Measurements from ENCODE around the gene CASK.
"Not testable (repeated sequence)": the region's sequence is repeated elsewhere in the genome, so short reads cannot be mapped to it uniquely, and the experiment has no call there.

The CASK gene

DNA sequence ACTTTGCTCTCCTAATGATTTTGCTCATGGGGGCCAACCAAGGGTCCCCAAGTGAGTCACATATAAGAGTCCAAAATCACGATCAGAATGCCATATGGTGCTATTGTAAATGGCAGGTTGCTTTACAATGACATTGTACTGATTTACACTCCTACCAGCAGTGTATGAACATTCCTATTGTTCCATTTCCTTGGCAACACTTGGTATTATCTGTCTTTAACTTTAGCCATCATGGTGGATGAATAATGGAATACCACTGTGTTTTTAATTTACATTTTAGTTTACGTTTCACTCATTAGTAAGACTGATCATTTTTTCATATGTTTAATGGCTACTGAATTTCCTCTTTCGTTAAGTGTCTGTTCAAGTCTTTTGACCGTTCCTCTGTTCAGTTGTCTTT lies 379.7 kb downstream of the CASK start:
- FAIRE-seq: no peak

DNA sequence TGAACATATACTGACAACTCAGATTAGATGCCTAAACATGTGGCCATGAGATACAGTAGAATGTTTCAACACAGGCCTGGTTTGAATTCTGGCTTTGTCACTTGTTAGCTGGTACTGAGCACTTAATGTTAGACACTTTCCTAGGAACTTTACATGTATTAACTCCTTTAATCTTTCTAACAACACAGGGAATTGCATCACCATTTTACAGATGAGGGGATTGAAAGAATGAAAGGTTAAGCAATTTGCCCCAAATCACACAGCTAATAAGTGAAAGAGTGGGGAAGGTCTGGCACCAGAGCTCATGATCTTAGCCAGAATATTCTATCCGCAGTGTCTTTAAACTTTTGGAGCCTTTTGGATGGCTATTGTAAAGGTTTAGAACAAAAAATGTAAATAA lies 380.3 kb downstream of the CASK start:
- FAIRE-seq: no peak

DNA sequence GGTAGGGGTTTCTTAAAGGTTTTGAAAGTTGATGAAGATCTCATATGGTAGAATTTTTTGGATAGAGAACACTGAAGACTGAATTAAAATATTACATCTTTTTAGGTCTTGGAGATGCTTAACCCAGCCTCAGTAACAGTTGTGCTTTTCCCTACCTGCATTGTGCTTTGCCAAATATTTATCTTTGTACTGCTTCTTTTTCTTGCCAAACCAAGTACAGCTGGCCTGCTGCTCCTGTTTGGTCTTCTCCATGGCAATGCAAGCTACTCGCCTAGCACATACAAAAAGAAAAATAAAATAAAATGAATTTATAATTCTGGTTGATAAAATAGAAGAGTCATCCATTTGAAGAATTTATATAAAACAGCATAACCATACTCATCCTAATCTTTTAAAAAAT lies 380.8 kb downstream of the CASK start:
- no peak for FAIRE-seq

DNA sequence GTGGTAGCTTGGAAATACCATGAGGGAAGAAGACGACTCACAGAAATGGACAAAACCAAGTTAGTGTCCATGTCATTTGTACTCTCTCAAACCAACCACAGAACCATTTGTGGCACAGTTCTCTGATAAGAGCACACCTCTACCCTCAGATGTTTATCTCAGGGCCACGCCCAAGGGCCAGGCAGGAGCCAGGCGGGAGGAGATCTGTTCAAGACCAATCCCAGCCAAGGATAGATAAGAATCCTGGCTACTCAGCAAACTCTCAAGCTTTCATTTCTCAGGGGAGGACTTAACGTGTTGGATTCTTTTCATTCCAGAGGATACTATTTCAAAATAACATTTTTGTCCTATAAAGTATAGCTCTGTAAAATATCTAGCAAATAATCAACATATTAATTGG lies 381.2 kb downstream of the CASK start:
- FAIRE-seq: no peak

DNA sequence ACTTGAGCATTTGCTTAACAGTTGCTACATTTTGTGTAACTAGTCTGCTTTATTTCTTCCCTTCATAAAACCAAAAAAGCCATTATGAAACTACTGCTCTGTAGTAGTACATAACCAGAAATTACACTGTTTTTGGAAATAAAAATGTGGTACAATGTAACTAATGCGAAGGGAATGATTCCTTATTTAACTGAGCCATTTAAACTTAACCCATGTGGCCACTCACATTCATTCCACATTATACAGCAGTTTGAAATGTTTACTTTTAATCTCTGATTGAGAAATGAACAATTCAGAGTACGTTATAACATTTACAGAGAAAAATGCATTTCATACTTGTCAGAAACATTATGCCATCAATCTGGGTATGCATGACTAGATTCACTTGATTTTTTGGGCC lies 382.0 kb downstream of the CASK start:
- no peak for FAIRE-seq

DNA sequence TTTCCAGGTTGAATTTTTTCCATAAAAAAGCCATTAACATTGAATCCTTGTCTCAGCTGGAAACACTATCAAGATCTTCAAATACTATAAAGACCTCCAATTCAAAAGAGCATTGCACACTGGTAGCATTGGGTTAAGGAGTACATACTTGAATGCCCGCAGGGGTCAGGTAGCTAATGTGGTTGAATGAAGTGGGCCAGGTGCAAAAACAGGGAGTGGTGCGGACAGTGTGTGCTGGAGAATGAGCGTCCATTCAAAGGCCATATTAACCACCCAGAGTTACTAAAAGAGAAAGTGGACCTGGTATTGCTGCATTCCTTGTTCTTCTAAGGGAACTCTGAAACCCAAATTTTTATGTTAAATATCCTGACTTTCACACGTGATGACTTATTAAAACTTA lies 384.6 kb downstream of the CASK start:
- FAIRE-seq: no peak

DNA sequence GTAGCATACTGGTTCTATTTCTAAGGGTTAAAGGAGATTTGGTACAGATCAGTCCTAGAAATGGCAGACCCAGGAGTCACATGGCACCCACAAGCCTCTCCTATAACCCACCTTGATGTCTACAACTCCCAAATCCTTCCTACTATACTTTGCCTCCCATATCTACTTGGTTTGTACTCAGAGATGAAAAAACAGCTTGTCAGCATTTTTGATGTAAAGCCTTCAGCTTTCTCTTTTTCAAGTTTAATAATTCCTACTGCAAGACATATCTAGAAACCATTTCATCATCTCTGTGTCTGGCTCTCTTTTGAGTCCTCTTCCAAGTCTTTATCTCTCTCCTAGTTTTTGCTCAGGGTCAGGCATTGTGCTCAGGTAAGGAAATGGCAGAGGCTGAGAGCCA lies 393.3 kb downstream of the CASK start:
- no peak for FAIRE-seq

DNA sequence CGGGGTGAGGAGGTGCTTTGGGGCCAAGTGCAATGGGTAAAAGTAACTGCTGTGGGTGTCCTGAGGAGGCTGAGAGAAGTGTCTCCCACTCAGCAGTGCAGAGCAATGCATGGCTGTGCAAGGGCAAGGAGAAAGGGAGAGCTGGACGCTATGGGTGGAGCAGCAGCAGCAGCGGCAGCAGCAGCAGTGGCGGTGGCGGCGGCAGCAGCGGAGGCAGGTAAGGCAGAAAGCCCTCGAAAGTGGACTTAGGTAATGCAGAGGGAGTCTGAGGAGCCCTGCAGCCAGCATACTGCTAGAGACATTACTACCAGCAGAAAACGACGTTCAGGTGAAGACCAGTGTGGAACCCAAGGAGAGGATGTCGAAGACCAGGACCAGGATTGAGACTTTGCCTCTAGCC lies 394.1 kb downstream of the CASK start:
- no peak for FAIRE-seq

DNA sequence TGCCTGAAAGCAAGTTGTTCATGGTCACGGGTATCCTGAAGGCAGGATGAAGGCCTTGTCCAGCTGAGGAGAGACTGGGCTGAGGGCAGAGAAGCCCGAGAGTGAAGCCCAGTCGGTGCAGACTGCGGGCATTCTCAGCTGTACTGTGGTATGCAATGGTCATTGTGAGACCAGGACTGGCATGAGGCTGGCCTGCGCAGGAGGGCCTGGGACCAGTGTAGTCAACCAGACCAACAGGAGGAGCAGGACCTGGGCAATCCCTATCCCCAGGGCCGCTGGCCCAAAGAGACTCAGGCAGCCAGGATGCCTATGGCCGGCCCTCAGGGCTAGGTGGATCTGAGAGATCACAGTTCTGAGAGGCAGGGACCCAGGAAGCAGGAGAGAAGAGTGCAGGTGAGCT lies 394.6 kb downstream of the CASK start:
- no peak for FAIRE-seq

DNA sequence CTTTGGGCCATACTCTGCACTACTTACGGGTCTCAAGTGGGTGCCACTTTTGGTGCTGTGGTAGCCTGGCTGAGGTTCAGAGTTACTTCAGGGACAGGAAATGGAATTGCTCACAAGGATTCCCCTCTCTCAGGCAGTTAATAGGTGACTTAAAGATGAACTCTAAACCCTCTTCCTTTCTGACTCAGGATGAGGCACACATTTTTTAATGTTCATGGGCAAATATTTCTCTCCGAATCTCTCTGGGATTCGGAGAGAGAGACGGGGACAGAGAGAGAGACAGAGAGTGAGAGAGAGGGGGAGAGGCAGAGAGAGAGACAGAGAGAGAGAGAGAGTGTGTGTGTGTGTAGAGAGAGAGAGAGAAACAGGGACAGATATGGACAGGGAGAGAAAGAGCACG lies 396.4 kb downstream of the CASK start:
- FAIRE-seq: no peak

DNA sequence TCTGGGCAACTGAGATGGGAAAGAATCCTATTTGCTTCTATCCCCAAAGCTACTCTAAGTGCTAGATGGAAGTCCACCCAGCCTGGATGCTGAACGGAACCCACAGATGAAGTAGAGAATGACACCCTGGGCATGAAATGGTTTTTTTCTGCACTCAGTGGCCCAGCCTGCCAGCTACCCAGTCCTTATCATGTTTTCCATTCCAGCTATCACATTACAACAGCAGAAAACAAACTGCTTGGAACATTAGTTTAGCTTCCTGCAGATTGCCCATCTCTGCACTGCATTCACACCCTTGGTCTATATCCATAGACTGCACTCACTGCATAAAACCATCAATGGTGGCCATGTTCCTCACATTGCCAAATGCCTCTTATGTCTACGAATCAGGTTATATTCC lies 397.1 kb downstream of the CASK start:
- FAIRE-seq: no peak

DNA sequence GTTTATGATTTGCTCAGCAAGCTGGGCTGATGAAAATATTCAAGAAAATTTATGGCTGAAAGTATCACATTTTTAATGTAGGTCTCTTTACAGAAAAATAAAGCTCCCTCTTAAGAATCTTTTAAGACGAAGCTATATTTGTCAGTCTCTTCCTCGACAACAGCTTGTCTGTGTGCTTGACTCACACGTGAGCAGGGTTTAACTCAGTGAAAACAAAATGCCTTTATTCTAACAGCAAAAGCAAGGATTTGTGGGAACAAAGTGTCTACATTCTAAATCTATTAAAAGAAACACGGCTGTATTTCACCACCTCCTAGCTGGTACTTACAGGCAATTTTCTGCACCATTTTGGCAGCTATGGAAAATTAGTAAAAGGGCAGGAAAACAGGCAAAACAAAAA lies 400.7 kb downstream of the CASK start:
- no peak for FAIRE-seq

DNA sequence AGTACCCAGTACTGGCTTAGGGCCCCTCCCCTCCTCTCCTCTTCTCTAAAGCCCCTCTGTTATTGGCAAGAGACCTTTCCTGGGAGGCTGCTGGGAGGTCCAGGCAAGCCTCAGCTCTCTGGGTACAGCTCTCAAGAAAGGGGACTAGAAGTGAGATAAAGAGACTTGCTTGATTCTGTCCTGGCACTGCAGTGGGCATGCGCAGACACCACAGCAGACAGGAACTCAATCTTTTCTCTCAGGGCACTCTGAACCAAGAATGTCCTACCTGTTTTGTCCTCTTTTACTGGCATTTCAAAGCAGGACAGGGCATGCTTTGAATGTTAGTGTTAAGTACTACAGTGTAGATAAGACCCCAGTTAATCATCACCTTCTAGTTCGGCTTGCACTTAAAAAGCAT lies 401.3 kb downstream of the CASK start:
- no peak for FAIRE-seq

DNA sequence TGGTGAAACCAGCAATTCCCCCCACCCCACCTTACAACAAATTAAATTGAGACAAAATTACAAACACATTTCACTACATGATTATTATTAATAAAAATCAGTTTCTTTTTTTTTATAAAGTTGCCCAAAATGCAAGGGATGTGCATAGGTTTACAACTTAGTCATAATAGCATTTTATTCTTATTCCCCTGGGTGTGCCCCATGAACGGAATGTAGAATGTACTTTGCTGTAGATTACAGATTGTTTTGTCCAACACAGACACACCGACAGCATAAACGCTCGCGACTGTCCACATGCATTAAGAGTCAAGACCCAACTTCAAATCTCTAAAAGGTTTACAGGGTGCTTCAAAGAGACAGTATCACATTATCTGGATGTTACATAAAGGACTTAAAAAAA lies 403.9 kb downstream of the CASK start:
- FAIRE-seq: no peak

DNA sequence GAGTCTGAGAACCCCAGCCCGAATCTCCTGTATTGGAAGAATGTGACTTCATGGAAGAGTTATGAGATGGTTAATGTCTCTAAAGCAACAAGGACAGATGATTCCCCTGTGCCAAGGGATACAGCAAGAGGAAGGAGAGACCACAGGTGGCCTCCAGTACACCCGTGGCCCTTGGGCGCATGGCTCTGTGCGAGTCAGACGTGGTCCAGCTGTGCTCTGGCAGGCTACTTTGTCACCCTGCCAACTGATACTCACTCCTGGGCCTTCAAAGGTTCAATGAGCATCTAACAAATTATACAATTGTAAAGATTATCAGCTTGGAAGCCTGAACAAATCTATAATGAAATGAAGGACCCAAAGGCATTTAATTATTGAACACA lies 404.5 kb downstream of the CASK start:
- no peak for FAIRE-seq

DNA sequence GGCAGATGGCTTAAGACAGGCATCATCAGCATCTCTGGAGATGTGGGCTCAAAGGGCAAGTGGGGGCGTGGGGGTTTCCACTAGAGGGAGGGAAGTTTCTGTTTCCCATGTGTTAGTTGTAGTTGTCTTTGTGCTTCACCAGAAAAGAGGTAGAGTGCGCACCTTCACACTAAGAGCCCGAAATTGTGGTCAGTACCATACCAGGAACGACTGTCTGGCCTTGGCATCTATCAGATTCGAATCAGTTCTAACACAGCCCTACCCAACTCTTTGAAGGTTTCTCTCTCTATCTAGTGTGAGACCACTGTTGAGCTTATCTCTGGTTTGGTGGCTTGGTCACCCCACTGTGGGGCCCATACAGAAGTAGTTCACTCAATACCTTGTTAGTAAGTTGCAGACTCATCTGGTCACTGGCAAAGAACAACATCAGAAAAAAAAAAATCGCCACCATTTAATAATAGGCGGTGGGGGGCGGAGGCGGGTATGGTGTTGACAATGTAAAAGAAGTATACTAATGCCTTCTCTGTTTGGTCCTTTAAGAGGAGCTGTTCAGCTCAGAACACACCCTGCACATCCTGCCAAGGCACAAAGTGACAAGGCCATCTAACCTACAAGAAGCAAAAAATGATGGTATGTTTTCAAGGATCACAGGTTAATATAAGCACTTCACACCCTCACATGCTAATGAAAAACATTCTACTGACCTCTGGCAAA lies 405.1 kb downstream of the CASK start:
- FAIRE-seq: no peak

DNA sequence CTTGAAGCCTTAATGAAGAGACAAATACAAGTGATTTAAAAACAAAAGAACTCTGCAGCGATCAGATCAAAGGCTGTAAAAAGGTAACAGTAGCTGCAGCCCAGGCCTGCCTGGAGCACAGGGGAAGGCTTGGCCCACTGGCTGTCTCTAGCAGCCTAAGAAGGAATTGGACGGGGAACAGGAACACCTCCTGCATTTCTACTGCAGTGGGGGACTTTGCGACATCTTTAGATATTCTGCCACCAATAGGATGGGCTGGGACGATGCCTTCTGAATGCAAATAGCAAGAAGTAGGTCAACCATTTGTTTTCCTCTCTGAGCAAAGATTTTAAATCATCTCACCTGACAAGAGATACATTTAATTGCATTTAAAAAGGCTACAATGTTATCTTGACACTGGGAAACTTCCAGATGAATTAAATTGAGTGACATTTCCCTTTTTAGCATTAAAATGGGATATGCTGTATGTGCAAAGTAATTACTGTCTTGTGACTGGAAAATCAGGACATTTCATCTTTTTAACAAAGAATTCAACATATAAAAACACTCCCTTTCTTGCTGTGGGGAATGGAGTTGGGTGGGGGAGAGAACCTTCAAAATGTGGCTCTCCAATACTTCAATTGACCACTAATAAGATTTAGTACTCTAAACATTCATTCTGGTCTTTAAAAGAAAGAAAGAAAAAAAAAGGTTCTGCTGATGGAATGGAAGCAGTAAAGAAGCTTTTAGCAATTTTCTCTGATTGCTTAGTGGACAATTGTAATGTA lies 406.2 kb downstream of the CASK start:
- FAIRE-seq: no peak

DNA sequence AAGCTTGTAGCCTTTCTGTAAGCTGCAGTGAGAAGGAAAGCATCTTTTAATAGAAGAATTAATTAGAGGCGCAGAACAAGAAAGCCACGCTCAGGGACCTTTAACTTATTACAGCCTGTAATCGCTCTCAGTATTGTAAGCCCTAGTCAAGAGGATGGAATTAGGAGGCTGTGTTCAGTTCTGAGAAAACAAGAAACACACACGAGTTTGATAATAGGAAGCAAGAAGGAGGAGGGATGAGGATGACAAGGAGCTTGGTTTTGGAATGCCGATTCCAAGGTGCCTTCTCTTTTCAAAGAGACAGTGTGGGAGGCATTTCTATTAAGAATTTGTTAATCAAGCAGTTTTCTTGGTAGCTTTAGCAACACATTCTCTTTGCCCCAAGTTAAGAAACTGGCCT lies 406.9 kb downstream of the CASK start:
- FAIRE-seq: no peak

DNA sequence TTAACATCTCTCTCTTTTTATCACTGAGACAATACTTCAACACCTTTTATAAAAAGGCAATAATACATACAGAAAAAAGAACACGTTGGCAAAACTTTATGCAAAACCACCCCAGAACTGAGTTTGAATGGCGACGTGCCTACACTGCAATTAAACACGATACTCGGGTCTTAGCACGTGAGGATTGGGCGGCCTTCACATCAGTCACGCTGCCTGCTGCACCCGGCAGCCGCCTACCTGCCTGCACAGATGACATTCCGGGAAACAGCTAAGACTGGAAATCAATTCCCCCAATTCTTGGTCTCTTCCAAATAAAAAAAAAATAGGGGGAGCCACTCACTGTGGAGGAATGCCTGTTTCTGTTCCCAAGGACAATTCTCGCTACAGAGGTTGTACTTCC lies 408.0 kb downstream of the CASK start:
- no peak for FAIRE-seq

DNA sequence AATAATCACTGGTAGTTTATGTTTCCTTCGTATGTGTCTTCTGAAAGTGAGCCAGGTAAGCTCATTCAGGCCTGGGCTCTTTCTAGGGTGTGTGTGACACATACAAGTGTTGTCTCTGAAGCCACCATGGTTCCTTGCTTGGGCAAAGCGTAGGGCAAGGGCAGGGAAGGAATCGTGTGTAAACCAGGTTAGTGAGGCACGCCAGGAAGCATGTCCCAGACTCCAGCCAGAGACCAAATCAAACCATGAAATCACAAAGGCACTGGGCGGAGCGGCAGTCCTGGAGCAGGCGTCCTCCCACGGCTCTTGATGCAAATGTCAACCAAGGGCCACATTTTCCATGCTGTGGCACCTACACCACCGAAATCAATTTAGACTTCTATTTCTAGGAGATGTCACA lies 409.2 kb downstream of the CASK start:
- FAIRE-seq: no peak

DNA sequence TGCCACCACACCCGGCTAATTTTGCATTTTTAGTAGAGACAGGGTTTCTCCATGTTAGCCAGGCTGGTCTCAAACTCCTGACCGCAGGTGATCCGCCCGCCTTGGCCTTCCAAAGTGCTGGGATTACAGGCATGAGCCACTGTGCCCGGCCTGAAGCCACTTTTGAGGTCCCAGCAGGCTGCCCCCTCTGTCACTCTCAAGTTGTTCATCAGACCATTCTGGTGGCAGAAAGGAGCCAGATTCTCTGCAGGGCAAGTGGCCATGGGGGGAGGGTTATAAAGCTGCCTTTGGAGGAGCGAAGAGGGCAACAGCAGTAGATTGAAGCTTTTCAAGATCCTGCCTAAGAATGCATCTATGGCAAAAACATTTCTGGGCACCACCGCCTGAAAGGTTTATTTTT lies 410.5 kb downstream of the CASK start:
- not testable (repeated sequence) for FAIRE-seq

DNA sequence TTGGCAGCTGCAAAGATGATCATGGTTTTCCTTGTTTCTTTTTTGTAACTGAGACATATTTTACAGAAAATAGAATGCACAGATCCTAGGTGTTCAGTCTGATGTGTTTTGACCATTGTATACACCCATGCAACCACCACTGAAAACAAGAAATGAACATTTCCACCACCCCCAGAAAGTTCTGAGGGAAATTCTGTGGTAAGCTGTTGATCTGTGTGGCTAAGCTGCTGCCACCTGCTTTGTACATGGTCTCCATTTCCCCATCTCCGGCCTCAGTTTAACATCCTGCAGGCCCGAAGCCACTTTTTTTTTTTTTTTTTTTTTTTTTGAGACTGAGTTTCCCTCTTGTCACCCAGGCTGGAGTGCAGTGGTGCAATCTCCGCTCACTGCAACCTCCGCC lies 411.0 kb downstream of the CASK start:
- FAIRE-seq: no peak

DNA sequence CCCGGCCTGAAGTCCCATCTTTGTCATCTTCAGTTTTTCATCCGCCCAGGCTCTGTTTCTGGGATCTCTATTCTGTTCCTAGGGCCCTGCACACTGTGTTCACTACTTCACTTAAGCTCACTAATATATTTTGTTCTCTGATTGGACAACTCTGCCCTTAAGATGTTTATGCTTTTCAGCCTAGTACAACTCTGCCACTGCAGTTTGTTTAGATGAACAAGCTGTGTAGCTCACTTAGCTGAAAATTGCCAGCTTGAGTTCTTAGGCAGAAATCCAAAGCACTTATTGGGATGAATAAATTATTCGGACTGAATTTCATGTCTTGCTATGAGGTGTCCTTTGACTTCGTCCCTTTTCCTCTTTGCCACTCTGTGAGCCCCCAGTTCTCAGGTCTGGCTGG lies 415.4 kb downstream of the CASK start:
- FAIRE-seq: no peak

DNA sequence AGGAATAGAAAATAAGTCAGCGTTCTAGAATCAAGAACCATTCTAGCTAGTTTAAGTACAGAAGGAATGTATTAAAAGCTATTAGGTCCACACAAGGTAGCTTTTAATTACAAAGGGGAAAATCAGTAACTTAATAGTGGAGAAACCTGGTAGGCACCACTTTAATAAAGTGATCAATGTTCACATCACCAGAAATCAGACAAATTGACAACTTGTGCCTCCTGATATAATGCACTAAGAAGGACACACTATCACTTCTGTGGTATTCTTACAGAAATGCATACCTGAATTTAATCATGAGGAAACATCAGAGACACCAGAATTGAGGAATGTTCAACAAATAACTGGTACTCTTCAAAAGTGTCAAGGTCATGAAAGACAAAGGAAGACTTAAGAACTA lies 421.4 kb downstream of the CASK start:
- FAIRE-seq: no peak

DNA sequence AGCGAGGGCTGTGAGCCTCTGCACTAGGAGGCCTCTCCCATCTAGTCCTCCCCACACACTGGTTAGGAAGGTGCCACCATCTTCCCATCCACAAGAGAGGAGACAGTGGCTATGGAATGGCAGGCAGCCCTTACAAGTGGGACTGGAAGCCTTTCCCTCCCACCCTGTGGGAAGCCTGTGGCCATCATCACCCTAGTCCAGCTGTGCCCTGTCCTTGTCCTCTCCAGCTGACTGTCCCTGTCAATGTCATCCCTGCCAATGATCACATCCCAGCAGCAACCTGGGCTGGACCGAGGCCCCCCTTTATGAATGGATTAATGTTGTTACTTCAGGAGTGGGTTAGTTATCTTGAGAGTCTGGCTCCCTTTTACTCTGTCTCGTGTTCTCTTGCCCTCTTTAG lies 423.4 kb downstream of the CASK start:
- no peak for FAIRE-seq

Data from TTC549 (cell line).